GM18867 (cell line): ENCODE results near the gene CDK5RAP2.
"Not testable (repeated sequence)": the region's sequence is repeated elsewhere in the genome, so short reads cannot be mapped to it uniquely, and the experiment has no call there.

Experiments
- ATAC-seq: cut with Tn5 transposase; IDR thresholded peaks from one replicate; pipeline ENCODE4 v1.9.1; 2021; ENCODE audit warnings: mild to moderate bottlenecking, moderate library complexity; ENCODE audit not compliant: unreplicated experiment

Gene CDK5RAP2

DNA sequence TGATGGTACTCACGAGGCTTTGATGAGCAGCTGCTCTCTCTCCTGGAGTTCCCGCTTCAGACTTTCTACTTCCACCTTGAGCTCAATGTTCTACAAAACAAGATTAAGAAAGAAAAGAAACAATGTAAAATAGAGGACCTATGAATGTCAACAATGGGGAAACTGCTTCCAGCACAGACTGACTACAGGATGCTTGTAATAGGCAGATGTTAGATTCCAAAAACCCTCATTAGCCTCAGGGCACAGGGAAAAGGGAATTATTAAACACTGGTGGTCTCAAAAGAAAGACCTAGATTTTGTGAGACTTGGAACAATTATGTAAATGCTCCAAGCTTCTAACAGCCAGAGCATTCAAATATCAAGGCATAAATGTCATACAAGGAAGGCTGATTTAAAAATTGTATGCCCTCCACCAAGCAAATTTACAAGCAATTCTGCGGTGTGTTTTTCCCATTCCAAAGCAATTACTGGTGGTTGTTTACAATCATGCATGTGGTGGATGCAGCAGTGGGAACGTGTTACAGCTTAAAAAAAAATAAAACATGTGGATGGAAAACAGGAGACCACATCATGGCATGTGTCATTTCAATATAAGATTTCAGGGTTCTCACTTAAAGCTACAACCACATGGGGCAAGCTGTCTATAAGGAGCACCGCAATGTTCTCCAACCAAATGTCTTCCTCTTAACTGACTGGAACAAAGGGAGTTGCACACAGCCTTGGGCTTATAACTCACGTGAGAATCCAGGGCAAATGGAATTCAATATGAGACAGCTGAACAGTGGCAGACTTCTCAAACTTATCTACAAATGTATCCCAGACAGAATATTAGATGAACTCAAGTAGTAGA, 34.0 kb downstream of the CDK5RAP2 start:
- ATAC-seq = no peak

- ATAC-seq = no peak
These were observed 35.5 kb downstream of the CDK5RAP2 start for GRCh38 chr9:120544441-120544840.

GRCh38 chr9:120542701-120543490, 37.1 kb downstream of the CDK5RAP2 start:
- ATAC-seq = no peak

DNA sequence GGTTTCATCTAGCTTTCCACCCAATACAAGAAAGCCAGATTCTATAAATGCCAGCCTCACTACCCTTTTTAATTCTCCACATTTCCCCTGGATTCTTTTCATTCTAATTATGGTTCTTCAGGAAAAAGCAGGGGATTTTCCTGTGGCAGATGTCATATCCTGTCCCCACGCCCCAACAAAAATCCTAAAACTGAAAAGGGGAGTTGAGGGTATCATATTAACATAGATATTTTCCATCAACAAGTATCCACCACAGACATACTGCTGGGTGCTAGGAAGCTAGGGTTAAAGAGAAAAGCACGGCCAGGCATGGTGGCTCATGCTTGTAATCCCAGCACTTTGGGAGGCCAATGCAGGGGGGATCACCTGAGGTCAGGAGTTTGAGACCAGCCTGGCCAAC, 38.0 kb downstream of the CDK5RAP2 start:
- ATAC-seq = no peak

DNA sequence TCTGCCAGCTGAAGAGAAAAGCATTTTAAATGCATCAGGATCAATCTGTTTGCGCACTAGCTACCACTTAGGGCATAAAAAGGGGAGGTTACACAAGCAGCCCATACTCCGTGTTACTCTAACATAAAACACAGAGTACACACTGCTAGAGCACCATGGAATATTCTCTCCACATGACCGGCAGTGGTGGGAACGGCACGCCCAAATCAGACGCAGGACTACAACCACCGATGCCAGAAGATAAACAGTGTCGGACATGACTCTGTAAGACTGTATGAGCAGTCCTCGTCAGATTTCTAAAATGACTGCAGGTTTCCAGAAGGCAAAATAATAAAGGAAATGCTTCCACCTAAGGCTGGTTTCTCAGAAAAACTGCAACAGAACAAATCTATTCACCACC, 40.0 kb downstream of the CDK5RAP2 start:
- no peak for ATAC-seq

DNA sequence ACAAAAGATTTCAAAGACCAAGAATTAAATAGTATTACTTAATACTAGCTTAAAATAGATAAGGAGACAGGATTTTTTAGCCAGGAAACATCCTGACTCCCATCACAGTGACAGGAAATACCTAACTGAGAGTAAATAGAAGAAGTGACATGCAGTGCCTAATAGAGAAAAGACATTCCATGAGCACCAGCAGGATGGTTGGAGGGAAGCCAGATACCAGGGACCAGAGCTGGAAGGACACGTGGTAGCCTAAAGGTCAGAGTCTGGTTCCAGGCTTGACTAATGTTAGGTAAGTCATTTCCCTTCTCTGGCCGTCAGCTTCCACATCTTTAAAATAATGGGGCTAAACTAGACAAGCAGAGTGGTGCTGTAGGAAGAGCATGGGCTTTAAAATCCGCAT, 41.6 kb downstream of the CDK5RAP2 start:
- ATAC-seq = no peak

DNA sequence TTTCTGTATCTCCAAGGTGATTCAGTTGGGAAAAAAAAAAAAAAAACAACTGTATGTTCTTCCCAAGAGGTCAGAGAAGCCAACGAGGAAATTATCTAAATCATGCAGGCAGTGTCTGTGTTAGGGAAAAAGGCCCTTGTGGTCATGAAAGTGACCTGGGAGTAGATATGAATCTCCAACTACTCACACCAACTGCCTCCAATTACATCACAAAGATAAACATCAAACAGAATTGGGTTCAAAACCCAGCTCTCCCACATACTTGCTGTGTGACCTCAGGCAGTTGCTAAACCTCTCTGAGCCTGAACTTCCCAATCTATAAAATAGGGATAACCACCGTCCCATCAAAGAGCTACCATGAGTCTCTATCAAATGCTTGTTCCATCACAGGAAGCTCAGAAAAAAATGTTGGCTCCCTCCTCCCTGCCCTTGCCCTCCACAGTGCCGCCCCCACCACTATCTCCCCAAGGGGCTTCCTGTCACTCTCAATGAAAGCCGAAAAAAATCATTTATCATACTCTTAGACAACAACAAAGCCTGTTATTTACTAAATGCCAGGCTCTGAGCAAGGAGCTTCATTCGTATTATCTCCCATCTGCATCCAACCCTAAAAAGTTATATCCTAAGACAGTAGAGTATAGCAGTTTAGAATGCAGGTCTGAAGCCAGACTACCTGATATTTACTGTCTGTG, 42.9 kb downstream of the CDK5RAP2 start:
- ATAC-seq = no peak

DNA sequence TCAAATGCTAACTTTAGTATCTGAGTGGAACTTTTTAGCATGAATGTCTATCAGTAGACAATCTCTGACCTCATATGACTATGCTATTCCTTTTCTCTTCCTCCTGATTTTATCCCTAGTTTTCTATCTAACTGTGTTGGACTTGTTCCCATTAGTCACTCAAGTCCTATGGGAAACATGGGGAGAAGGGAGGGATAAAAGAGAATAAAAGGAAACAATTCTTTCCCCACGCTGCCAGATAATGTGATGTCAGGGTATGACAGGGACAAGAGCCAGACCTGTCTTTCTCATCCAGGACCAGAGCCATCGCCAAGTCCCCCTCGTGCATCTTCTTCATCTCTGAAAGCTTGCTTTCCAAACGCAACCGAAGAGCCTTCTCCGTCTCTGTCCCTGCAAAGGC, 43.9 kb downstream of the CDK5RAP2 start:
- ATAC-seq = no peak

GRCh38 chr9:120534266-120534665, 45.7 kb downstream of the CDK5RAP2 start:
- no peak for ATAC-seq

DNA sequence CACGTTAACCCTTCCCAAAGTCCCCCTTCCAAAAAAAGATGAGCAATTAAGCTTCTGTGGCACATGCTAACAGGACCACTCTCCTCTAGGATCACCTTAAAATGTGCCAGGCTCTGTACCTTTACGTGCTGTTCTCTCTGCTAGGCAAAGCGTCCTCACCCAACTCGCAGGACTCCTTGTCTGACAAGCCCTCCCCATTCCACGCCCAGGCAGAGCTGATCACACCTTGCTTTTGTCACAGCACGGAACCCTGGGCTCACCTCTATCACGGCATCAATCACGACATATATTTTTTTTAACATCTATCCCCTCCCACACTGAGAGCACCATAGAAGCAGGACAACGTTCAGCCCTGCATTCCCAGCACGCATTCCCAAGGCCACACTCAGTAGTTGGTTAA, 47.1 kb downstream of the CDK5RAP2 start:
- ATAC-seq = no peak

- no peak for ATAC-seq
These were observed 47.5 kb downstream of the CDK5RAP2 start for GRCh38 chr9:120532475-120532874.

DNA sequence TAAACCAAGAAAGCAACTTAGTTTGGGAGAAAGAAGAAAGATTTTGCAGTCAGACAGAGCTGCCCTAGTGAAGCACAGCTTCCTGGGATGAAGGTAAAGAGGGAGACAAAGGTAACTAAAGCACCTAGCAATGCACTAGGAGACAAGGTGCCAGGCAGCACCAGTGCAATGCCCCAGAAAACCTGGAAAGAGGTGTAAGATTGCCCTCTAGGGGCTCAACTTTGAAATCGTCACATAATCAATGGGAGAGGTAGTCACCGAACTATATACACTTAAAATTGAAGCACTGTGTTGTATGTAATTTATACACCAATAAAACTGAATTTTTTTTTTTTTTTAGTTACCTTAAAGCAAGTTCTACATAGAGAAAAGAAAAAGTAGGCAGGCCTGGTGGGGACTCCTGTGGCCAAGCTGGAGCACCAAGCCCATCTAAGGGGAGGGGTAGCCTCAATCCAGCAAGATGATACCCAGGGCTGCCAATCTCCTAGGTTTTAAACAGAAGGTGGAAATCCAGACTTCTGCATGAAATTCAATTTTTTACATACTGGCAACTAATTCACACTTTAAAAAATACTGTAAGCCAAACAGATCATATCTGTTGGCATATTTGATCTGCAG, 48.2 kb downstream of the CDK5RAP2 start:
- ATAC-seq = no peak

GRCh38 chr9:120530220-120530832, 49.6 kb downstream of the CDK5RAP2 start:
- ATAC-seq = not testable (repeated sequence)

DNA sequence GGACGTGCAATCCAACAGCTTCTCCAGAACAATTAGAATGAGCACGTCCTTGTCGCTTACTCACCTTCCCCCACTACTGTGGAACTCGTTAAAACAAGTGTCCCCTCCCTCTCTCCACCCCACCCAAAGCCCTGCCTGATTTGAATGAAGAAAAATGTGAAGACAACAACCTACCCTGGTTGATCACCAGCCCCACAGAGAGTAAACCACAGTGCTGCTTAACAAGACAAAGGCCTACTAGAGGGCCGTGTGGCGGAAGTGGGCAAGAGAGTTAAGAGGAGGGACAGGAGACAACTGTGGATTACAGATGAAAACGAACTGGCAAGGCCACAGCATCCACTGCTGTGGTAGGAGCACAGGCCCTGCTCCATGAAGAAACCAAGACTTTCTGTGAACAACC, 51.1 kb downstream of the CDK5RAP2 start:
- ATAC-seq = no peak

DNA sequence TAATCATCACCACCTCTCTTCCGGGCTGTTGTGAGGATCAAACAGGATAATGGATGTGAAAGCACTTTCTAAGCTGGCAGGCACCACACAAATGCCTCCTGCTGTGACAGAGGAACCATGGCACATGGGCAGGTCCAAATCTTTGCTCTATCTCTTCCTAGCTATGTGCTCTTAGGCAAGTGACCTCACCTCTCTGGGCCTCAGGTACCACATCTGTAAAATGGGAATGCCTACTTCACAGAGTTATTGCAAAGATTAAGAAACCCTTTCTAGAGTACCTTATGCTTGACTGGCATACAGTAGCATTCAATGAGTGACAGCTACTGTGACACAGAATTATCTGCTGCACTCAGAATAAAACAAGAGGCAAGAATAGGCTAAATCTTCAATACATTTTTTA, 51.6 kb downstream of the CDK5RAP2 start:
- no peak for ATAC-seq

GRCh38 chr9:120526534-120526933, 53.4 kb downstream of the CDK5RAP2 start:
- no peak for ATAC-seq

GRCh38 chr9:120524863-120525262, 55.1 kb downstream of the CDK5RAP2 start:
- ATAC-seq = no peak

GRCh38 chr9:120524038-120524437, 55.9 kb downstream of the CDK5RAP2 start:
- no peak for ATAC-seq

GRCh38 chr9:120522558-120522957, 57.4 kb downstream of the CDK5RAP2 start:
- ATAC-seq = no peak

- no peak for ATAC-seq
These were observed 57.9 kb downstream of the CDK5RAP2 start for GRCh38 chr9:120522032-120522431.

- no peak for ATAC-seq
These were observed 58.9 kb downstream of the CDK5RAP2 start for GRCh38 chr9:120521101-120521500.
